Parietal lobe (tissue), 2 donors: ENCODE results near the gene DDX55. TPM values are rescaled to one million over a fixed set of nuclear protein-coding genes. Genes with fewer than 3 reads are reported as not detected.

Experiments used
- small RNA-seq: library from RNA; depleted of rRNA; stranded (forward); fragments of <200 nt; gene quantifications from one replicate; pipeline ENCODE3, GENCODE V24; 2014; ENCODE audit warnings: low replicate concordance
- total RNA-seq: library from RNA; depleted of rRNA; stranded (reverse); fragments of >200 nt; gene quantifications from one replicate; pipeline ENCODE4 v1.2.3, GENCODE V29; 2014

Gene DDX55
- 39.1 TPM for total RNA-seq

GRCh38 chr12:123601602-123602489 is at the start of gene DDX55:
DDX55 (plus strand) TSS chr12:123602099; CDS start chr12:123602149, 50 bp downstream.

GRCh38 chr12:123633379-123634141 is 31.7 kb downstream of the DDX55 start, which contains the start of the genes EIF2B1 and GTF2H3:
EIF2B1 (minus strand) TSS chr12:123633686; CDS start chr12:123633557, 129 bp downstream.
GTF2H3 (plus strand) TSS chr12:123633829; CDS start chr12:123633860, 31 bp downstream.

Small RNAs within 50 kb of the gene (small RNA-seq; reads per million reads assigned to genes)
- 0.12 reads per million for gene SNORA9B

Other genes with a start within 250 kb of the DDX55 start
- 51.0 TPM for gene SBNO1, start 237.3 kb upstream of the DDX55 start, total RNA-seq
- 33.5 TPM for gene KMT5A, start 218.0 kb upstream of the DDX55 start, total RNA-seq
- 0.63 TPM for gene RILPL2, start 165.4 kb upstream of the DDX55 start, total RNA-seq
- 35.1 TPM for gene SNRNP35, start 144.0 kb upstream of the DDX55 start, total RNA-seq
- 7.5 TPM for gene RILPL1, start 68.4 kb upstream of the DDX55 start, total RNA-seq
- gene TMED2, start 17.5 kb upstream of the DDX55 start, total RNA-seq, result 129 TPM
- 55.7 TPM for gene EIF2B1, start 31.6 kb downstream of the DDX55 start, total RNA-seq
- gene GTF2H3, start 31.7 kb downstream of the DDX55 start, total RNA-seq, result 31.0 TPM
- gene TCTN2, start 69.0 kb downstream of the DDX55 start, total RNA-seq, result 33.5 TPM
- 64.2 TPM for gene ATP6V0A2, start 110.3 kb downstream of the DDX55 start, total RNA-seq
- gene DNAH10, start 160.2 kb downstream of the DDX55 start, total RNA-seq, result 45.1 TPM